HG02884 (cell line): ENCODE results near the gene SLC44A2.

Source experiments
- ATAC-seq: cut with Tn5 transposase; IDR thresholded peaks from one replicate; pipeline ENCODE4 v1.9.1; 2021; ENCODE audit warnings: mild to moderate bottlenecking, moderate library complexity; ENCODE audit not compliant: unreplicated experiment

Gene SLC44A2

DNA sequence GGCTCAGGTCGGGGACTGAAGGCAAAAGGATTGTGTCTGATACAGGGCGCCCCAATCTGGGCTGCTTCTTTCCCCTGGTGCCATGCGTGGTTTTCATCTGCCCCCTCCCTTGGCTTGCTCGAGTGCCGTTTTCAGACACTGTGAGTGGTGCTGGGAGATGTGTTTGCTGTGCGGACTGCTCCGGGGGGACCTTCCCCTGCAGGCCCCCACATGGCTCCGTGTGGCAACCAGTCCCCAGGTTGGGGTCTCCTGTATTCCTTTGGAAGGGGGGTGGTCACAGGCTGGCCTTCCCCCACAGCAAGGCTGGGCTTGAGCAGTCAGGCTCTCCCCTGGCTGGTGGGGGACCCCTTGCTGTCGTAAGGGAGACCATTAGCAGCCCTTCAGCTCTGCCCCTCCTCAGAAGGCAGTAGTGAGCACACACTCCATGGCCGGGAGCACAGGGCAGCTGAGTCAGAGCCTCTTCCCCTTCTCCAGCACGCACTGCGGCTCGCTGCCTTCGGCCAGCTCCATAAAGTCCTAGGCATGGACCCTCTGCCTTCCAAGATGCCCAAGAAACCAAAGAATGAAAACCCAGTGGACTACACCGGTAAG, 55.3 kb downstream of the SLC44A2 start:
- ATAC-seq, result no peak

DNA sequence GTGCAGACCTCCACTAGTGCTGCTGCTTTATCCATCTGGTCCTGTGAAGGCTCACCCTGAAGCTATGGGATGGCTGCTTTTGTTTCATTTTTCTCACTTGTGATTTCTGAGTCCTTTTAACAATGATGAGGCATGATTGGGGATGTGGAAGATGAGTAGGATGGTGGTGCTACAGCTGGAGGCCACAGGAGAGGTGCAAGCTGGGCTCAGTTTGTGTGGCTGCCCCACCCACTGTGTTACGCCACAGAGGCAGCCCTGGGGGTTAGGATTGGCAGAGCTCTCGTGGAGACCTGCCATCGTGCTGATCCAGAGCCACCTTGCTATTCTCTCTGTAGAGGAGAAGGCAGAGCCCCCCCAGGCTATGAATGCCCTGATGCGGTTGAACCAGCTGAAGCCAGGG, 56.3 kb downstream of the SLC44A2 start:
- ATAC-seq, result no peak

DNA sequence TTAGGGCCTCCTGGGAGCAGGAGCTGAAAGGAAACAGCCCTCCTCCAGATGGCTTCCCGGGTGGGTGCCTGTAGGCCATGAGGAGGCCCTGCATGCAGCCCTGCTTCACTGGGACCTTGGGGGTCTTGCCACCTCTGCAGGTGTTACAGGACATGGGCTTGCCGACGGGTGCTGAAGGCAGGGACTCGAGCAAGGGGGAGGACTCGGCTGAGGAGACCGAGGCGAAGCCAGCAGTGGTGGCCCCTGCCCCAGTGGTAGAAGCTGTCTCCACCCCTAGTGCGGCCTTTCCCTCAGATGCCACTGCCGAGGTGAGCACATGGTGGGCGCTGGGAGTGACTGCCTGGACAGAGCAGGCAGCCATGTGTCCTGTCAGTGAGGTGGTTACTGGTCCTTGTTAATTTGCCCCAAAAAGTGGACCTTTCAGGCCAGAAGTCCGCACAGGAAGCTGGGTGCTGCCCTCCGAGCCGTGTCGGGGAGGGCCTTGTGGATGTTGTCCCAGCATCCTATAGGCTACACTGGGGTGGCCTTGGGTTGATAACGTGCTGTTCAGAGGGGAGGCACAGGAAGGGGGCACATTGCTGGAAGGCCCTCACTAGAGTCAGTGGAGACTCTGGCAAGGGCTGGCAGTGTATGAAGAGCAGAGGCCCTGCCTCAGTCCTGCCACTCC, 57.2 kb downstream of the SLC44A2 start:
- ATAC-seq, result no peak

DNA sequence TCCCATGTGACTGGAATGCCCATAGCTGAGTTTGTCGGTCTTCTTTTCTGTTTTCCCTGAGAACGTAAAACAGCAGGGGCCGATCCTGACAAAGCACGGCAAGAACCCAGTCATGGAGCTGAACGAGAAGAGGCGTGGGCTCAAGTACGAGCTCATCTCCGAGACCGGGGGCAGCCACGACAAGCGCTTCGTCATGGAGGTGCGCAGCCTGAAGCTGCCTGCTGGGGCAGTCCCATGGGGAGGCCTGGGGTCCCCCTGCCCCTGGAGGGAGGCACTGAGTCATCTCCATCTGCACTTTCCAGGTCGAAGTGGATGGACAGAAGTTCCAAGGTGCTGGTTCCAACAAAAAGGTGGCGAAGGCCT, 57.7 kb downstream of the SLC44A2 start:
- no peak for ATAC-seq

DNA sequence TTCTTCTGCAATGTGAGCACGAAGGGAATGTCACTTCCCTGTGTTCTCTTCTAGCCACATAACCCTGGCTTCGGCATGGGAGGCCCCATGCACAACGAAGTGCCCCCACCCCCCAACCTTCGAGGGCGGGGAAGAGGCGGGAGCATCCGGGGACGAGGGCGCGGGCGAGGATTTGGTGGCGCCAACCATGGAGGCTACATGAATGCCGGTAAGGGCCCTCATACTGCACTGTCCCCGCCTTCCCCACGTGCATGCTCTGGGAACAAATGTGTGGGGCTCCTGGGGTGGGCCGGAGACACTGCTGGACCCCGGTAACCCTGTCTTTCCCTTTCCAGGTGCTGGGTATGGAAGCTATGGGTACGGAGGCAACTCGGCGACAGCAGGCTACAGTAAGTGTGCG, 58.2 kb downstream of the SLC44A2 start:
- no peak for ATAC-seq

DNA sequence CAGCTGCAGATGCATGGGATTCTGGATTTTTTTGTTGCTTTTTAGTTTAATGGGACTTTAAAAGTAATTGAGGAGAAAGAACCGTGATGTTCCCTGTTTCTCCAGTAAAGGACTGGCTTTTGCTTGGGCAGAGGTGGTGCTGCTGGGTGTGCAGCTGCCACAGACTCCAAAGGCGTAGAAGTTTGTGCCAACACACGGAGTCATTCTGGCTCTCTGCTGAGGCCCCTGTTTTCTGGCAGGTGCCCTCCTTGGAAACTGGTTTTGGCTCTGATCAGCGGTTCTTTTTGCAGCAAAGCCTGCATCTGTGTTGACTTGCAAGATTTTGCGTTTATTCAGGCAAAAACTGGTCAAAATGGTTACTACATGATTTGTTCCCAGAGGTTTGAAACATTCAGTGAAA, 59.9 kb downstream of the SLC44A2 start:
- ATAC-seq, result no peak

DNA sequence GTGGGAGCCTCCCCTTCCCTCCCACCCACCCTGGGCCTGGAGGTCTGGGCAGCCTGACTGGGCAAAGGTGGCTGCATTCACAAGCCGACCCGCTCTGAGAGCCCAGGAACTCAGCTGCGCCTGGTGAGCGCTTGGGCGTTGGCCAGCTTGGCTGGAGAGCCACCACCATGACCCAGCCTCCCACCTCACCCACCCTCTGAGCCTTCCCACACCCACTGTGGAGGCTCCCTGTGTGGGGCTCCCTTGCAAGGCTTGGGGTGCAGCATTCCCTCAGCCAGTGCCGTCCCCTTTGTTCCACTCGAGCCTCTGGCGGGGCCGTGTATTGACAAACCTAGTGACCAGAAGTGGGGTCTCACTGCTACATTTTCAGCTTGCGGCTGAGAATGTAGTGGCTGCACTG, 60.8 kb downstream of the SLC44A2 start:
- no peak for ATAC-seq

DNA sequence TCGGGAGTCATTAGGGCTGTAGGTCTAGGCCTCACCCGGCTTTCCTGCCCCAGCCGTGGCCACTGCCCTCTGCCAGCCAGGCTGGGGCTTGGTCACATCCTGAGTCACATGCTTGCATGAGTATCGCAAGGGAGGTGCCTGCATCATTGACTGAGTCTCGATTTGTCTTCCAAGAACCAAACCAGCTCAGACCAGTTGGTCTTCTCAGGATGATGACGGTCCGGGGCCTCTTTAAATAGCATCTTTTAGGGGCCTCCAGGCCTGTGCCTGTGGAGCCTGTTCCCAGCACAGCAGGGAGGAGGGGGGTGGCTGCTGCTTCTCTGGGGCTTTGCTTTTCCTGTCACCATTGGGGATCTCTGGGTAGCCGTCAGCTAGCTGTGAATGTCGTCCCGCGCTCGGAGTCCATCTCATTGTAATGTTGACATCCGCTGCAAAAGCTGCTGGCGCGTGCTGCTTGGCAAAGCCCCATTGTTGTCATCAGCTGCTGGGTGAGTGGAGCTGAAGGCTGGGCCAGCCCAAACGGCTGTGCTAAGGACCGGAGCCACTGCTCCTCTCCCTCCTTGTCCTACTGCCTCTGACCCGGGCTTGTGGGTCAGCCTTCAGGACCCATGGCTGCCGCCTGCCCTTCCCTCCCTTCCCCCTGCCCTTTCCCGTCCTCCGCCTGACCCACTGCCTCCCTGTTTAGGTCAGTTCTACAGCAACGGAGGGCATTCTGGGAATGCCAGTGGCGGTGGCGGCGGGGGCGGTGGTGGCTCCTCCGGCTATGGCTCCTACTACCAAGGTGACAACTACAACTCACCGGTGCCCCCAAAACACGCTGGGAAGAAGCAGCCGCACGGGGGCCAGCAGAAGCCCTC, 61.5 kb downstream of the SLC44A2 start:
- ATAC-seq, result no peak

DNA sequence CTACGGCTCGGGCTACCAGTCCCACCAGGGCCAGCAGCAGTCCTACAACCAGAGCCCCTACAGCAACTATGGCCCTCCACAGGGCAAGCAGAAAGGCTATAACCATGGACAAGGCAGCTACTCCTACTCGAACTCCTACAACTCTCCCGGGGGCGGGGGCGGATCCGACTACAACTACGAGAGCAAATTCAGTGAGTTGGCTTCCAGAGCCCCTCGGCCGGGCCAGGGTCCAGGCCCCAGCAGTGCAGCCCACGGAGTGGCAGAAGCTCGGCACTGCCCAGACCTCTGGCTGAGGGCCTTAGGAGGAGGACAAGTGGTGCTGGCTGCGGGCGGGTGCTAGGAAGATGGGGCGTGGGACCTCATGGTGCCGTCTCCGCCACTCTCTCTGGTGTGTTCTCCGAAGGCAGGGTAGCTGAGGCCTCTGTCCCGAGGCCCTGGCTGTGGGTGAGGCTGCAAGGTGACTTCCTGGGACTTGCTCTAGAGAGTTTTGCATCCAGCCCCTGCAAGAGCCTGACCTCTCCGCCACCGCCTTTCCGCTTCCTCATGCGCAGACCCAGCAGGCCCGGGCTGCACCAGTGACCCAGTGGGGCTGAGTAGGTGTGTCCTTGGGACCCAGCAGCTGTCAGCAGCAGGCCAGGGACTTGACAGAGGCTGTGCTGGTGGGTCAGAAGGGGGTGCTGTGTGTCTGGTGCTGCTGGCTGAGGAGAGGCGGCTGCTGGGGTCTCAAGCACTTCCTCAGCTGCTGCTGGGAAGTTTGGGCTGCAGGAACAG, 62.4 kb downstream of the SLC44A2 start:
- ATAC-seq, result no peak

DNA sequence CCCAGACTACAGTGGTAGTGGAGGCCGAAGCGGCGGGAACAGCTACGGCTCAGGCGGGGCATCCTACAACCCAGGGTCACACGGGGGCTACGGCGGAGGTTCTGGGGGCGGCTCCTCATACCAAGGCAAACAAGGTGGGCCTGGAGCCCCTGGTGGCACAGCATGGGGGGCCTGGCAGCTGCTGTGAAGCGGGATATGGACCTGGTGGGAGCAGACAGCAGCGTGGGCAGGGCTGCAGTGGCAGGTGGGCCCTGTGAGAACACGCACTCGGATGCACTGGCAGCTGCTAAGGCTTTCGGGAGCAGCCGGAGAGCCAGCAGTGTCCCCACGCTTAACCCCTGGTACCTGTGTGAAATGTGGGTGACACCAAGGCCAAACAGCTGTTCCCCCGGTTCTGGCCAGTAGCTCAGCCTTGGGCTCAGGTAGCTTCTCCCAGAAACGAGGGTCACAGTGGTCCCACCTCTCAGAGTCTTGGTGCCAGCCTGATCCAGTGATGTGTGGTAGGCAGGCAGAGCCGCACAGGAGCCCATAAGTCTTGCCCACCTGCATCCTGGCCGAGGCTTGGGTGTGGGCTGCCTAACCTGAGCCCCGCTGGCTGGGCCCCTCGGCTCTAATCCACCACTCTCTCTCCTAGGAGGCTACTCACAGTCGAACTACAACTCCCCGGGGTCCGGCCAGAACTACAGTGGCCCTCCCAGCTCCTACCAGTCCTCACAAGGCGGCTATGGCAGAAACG, 63.4 kb downstream of the SLC44A2 start:
- no peak for ATAC-seq

DNA sequence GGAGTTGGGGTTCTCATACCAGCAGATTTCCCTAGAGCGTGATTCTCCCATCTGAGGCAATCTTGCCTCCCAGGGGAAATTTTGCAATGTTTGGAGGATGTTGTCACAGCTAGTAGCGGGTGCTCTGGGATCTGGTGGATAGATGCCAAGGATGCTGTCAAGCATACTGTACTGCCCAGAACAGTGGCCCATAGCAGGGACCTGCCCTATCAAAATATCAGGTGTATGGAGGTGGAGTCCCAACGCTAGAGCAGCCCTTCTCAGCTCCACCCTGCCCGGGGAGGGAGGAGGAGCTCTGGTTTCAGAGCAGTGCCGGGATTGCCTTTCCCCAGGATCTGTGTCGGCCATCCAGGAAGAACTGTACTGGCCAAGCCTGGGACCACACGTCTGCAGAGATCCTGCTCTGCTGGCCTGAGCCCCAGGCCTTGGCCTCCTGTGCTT, 65.0 kb downstream of the SLC44A2 start:
- ATAC-seq, result no peak

DNA sequence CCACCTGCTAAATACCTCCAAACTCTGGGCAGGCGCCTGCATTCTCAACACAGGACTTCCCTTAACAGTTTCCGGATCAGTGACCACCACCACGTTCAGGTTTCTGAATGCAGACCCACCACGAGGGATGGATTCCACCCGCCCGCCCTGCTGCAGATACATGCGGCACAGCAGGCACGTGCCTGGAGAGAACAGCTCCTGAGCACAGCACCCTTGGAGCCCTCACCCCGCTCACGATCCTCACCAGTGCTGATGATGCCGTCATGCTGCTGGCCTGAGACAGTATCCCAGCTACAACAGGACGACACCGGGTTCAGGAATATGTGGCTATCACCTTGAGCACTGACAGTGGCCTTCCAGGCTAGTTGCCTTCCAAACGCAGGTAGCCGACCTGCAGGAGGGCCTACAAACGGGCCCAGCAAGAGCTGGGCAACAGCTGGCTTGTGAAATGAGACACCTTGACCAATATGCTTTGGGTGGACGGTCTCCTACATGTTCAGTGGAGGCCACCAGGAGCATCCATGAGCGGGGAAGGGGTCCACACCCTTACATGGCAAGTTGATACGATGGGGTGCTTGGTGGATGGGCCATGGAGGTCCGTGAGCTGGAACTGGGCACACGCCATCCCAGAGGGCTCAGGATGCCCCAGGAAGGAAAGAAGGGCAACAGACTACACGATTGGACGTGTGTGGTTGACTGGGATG, 66.0 kb downstream of the SLC44A2 start:
- ATAC-seq, result no peak

DNA sequence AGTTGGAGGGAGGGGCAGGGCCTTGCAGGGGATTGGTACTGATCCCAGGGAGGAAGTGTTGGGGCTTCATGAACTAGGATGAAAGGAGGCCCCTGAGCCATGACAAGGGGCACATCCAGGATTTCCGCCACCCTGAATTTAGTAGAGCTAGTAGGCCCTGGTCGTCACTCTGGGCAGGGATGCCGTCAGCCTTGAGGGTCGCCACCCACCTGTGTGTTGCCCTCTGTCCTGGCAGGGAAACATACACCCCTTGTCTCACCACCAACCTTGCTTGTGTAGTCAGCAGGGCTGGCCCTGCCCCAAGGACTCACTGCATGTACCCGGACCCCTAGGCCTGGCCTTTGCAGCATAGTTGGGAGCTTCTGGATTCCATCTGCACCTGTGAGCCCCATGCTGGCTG, 66.5 kb downstream of the SLC44A2 start:
- ATAC-seq, result no peak

DNA sequence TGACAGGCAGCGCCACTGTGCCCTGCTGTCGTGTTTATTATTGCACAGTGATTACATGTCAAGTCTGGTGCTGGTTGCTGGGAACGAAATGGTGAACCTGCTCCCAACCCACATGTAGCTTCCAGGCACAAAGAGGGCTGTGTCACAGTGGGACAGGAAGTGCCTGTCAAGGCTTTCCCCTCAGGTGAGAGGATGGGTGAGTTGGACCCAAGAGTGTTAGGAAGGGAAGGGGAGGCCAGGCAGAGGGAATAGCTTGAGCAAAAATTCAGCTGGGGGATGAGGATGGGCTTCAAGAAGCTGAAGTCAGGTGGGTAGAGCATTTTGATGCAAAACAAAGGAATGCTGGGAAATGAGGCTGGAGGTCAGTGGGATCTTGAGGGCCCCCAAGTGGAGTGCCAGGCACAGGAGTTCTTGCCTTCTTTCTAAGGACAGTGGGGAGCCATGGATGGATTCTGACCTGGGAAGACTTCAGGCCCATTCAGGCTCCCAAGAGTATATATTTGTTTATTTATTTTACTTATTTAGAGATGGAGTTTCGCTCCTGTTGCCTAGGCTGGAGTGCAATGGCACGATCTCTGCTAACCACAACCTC, 67.4 kb downstream of the SLC44A2 start:
- no peak for ATAC-seq
